Left lobe of liver (tissue), 2 donors: ENCODE measurements around the gene ACOT8. TPM values are rescaled to one million over a fixed set of nuclear protein-coding genes. Genes with fewer than 3 reads are reported as not detected.
"Not testable (repeated sequence)": the region's sequence is repeated elsewhere in the genome, so short reads cannot be mapped to it uniquely, and the experiment has no call there.

ENCODE experiments used
- ATAC-seq: fragments of 200-7000 bp; cut with Tn5 transposase; one replicate; pipeline ENCODE4 v1.9.1; 2020; ENCODE audit warnings: mild to moderate bottlenecking, moderate library complexity
- DNase-seq: peaks from one replicate; pipeline ENCODE4 v3.0.0-alpha.2; 2020; ENCODE audit warnings: low spot score
- total RNA-seq: library from RNA; stranded (reverse); gene quantifications from one replicate; pipeline ENCODE4 v1.2.1, GENCODE V29; 2021
- donor health status: DM: no; HTN: no; CAD: no; lungs with moderate emphysema.
- donor health status: DM: no; HTN: yes; CAD: no.

ACOT8 gene
- total RNA-seq, 1 donor from 2014 or later = 17.5 TPM

DNA sequence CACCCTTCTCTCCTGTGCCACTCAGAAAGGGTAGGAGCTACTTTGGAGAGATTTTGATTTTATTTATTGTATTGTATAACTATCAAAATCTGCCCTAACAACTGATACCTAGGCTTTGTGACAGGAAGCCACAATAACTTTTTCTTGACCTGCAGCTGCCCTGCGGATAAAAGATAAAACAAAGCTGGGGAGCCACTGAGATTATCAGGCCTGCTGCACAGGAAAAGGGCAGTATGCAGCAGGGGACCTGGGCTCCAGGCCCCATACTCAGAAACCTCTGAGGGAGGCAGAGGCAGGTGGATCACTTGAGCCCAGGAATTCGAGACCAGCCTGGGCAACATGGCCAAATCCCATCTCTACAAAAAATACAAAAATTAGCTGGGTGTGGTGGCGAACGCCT is 24.6 kb downstream of the ACOT8 start:
- DNase-seq = no peak

DNA sequence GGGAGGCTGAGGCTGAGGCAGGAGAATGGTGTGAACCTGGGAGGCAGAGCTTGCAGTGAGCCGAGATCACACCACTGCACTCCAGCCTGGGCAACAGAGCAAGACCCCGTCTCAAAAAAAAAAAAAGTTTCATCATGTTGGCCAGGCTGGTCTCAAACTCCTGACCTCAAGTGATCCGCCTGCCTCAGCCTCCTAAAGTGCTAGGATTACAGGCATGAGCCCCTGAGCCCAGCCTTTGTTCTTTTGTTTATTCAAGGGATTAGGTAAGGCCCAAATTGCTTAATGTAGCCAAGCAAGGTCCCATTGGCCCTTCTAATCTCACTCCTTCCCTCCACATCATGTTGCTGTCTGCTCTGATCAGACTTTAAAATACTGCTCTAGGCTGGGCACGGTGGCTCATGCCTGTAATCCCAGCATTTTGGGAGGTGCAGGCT is 27.5 kb downstream of the ACOT8 start:
- not testable (repeated sequence) for ATAC-seq

More for the DNA sequence above, 24.6 kb downstream of the ACOT8 start:
- no peak for ATAC-seq

DNA sequence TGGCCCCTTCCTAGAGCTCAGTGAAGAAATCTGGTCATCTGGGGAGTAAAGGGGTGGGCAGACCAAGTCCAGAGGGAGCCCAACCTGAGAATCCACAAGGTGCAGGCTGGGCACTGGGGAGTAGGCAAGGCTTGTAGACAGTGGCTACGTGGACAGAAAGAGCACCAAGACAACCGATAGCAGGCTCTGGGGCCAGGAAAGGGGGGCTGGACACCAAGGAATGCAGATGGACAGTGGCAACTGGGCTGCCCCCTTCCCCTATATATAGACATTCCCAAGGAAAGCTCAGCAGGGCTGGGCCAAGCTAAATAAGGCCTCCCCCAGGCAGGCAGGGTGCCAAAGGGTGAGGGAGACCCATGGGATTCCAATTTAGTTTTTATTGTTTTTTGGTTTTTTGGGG is 28.6 kb downstream of the ACOT8 start:
- ATAC-seq = no peak

More for the DNA sequence above, 27.5 kb downstream of the ACOT8 start:
- not testable (repeated sequence) for DNase-seq

DNA sequence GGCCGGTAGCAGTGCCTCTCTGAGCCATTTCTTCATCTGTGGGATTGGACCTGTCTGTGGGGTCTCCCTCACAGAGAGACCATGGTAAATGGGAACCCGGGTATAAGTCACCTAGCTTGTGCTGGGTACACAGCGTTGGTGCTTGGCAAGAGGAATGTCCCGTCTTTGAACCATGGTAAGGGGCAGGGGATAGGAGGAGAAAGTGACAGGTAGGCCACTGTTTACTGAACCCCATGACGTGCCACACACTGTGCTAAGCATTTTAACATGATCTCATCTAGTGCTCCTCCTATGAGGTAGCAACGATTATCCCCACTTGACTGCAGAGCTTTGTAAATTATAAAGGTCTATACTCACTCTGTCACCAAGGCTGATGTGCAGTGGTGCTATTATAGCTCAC is 29.5 kb downstream of the ACOT8 start:
- DNase-seq = no peak
- no peak for ATAC-seq

More for the DNA sequence above, 28.6 kb downstream of the ACOT8 start:
- DNase-seq = no peak

DNA sequence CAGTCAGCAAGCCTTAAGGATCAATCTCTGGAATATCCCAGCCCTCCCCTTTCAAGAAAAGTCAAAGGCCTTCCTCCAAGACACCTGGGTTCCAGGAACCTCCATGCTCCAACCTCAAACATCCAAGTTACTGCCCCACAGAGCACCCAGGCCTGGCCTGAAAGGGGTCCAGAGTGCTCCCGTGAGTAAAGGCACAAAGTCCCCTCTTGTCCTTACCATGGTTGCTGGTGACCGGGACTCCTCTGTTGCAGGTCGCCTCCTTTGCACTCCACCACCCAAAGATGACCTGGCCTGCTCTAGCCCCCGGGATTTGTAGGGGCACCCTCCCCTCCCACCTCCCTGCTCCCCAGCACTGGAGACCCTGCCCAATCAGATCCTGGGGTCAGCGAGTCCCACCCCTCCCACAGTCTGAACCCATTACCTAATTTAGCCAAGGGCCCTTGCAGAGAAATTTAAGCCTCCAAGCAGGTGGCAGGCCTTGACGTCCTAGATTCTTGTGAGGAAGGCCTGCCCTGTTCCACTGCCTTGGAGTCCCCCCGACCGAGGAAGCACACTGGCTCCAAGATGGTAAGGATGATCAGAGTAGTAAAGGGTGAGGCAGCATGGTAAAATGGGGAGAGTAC is 30.1 kb downstream of the ACOT8 start, which contains the start of gene TNNC2:
TNNC2 (minus strand) TSS at position 283 of the 623 bp plus-strand sequence; CDS start at position 219, 64 bp downstream.
- no peak for DNase-seq
- ATAC-seq = no peak

DNA sequence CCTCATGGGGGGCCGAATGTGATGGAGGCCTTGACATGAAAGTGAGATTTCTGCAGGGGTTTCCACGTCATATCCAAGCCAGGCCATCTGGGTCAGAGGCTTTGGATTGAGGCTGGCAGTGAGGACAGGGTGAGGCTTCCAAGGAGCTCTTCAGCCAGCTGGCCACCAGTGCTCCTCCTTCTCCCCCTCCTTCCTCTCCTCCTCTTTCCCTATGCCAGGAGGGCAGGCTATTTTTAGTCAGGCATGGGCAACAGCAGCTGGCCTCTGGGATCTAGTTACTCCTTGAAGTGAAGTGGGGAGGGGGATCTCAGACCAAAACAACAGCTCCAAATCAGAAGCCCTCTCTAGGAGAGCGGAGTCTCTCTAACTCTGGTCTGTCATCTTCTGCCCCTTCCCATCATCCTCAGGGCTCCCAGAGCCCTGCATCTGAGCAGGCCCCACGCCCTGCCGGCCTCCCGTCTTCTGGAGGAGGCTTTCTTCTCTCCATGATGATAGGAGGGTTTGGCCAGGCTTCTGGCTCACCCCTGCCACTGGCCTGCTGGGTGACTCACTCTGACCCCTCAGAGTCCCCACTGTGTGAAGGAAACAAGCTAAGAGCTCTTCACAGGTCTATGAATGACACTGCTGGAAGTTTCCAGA is 30.7 kb downstream of the ACOT8 start:
- no peak for DNase-seq
- no peak for ATAC-seq

DNA sequence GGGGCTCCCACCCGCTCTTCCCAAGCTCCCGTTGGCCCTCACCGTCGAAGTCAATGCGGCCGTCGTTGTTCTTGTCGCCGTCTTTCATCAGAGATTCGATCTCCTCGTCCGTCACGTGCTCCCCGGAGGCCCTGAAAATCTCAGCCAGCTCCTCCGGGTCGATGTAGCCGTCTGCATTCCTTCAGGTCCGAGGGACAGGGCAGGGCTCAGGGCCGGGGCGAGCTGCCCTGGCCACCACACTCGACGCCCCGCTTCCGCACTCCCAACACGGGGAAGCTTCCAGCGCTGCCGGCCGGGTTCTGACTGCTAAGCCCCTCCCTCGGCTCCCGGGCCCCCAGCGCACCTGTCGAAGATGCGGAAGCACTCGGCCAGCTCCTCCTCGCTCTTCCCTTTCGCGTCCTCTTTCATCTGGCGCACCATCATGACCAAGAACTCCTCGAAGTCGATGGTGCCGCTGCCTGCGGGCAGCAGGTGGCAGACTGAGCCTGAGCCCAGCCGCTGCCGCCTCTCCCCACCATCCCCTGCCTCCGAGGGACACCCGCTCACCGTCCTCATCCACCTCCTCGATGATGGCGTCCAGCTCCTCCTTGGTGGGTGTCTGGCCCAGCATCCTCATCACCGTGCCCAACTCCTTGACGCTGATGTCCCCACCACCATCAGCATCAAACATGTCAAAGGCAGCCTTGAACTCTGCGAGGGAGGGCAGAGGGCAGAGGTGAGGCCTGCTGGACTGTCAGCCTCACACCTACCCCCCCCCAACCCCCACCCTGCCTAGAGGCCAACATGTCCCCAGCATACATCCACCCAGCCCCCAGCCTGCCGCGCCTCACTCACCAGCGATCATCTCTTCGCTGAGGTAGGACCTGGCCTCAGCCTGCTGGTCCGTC is 33.0 kb downstream of the ACOT8 start:
- ATAC-seq (peak; percentile 89), DNase-seq (no peak)

DNA sequence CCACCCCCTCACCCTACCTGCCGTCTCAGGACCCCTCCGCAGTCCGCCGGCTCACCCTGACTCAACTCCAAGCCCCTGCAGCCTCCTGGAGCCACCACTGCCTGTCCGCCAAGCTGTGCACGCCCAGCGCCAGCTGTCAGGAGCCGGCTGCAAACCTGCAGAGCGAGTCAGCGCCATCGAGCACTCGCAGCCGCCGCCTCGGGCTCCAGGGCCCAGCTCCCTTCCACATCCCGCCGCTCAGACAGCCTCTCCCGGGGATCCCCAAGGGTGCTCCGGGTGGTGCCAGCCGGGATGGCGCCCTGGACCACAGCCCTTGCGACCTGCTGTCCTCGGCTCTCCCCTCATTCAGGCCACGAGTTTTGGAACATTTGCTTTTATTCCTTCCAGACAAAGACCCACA is 34.3 kb downstream of the ACOT8 start:
- DNase-seq = no peak
- no peak for ATAC-seq

DNA sequence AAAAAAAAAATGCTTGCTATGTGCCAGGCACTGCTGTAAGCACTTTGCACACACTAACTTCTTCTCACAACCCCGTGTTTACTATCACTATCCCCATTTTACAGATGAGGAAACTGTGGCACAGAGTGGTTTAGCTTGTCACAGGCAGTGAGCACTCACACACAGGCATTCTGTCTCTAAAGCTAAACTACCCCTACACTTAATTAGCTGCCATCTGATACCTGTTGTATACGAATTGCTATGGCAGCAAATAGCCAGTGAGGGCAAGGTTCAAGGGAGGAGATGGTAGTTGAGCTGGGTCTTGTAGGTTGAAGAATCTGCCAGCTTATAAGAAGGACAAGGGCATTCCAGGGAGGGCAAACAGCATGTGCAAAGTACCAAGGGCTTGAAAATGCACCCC is 35.2 kb downstream of the ACOT8 start:
- ATAC-seq (no peak), DNase-seq (no peak)

DNA sequence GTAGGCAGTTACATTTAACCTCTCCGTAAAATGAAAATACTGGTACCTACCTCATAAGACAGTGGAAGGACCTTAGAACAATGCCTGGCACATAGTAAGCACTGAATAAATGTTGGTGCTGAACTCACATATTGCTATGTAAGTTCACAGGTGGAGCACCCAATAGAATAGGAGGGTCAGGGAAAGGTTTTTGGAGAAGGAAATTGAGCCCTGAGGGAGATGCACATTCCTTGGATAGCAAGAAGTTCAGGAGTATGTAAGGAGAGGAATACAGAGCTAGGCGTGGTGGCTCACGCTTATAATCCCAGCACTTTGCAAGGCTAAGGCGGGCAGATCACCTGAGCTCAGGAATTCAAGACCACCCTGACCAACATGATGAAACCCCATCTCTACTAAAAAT is 37.7 kb downstream of the ACOT8 start:
- ATAC-seq (no peak), DNase-seq (no peak)

DNA sequence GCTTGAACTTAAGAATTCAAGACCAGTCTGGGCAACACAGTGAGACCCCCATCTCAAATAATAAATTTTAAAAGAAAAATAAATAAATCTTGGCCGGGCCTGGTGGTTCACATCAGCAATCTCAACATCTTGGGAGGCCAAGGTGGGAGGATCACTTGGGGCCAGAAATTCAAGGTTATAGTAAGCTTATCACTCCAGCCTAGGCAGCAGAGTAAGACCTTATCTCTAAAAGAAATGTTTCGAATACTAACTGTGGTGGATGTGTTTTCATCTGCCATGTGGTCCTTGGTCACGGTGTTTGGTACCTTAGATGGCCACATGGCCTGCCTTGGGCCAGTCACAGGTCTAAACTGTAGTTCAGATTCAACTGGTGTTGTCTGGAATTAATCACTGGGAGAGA is 39.0 kb downstream of the ACOT8 start:
- DNase-seq (no peak), ATAC-seq (no peak)

DNA sequence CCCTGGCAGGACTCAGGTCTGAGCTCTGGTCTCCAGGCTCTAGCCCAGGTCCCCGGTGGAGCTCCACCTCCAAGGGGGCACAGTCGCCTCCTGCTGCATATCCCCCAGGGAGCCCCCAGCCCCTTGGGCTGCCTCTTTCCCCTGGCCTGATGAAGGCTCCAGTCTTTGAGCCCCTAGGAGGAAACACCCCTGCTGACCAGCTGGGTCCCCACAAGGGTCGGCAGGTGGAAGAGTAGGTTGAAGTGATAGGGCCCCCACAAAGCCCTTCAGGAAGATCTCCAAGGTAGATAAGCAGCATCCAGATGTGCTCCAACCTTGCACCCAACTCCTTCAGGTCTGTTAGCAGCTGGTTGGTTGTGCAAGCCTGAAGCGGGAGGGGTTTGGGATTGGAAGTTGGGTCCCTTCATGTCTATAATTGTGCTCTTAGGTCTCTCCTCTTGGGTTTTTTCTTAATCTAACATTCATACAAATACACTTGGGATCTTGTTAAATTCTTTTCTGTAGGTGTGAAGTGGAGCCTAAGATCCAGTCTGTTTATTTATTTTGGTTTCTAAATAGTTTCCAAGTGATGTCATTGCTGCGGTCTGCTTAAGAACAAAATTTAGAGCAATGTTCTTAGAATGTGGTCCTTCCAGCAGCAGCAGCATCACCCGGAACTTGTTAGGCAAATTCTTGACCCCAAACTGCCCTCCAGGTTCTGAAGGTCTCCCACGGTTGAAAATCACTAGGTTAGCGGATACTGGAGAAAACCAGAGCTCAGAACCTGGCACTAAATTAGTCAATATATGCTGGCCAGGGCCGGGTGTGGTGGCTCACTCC is 39.6 kb downstream of the ACOT8 start:
- ATAC-seq (no peak), DNase-seq (no peak)

DNA sequence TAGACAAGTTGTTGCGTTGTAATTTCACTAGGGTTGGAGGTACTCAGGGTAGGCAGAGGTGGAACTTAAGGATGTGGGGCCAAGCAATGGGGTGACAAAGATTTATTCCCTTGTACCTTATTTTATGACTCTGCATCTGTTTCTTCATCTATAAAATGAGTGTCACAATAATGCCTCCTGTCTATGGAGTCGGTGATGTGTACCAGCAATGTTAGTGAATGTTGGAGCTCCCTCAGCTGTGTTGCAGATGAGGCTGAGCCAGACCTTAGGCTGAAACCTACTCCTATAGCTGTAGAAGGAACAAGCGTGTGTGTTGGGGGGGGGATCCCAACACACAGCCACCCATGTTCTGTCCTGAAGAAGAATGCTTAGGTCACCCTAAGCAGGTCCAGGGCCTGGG is 40.2 kb downstream of the ACOT8 start:
- ATAC-seq = no peak

DNA sequence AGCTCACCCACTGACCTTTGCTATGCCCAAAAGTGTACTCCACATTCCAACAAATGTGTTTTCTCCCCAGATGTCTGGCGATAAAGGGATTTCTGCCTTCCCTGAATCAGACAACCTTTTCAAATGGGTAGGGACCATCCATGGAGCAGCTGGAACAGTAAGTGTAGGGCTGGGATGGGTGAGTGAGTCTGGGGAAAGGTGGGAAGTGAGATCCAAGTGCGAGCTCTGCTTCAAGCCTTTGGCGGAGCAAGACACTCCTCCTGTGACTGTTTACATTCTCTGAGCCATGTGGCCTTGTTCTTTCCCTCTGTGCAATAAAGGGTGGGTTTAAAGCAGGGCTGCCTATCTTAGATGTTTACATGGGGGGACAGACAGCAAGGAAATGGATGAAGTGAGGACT is 42.9 kb downstream of the ACOT8 start:
- DNase-seq (no peak), ATAC-seq (no peak)

More for the DNA sequence above, 40.2 kb downstream of the ACOT8 start:
- no peak for DNase-seq

DNA sequence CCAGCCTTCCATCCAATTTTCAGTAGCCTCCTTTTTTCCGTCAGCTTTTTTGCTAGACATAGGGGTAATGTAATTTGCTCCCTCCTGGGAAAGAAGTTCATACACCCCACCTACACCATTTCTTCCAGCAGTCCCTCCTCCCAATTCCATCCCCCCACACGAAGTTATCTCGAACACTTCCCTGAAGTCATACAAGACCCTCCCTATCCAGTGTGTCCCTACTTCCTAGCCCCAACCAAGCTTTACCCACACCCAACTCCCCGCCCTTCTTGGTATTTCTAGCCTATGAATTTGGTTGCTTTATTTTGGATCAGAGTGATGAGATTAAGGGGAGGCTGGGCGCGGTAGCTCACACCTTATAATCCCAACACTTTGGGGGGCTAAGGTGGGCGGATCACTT is 43.7 kb downstream of the ACOT8 start:
- ATAC-seq = no peak
- DNase-seq = no peak

DNA sequence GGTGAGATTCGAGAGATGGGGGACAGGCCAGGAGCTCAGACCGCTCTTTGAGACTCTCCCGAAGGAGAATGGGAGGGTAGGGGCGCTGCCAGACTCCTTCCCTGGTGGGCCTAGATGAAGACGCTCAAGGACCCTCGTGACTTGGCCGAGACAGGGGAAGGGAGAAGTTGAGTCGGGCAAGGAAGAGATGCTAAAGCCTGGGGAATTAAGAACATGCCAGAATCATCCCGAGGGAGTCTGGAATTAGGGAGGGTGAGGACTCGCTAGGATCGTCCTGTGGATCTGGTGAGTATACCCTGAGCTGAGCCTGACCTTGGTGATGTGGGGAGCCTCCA is 44.2 kb downstream of the ACOT8 start:
- ATAC-seq (no peak), DNase-seq (no peak)

DNA sequence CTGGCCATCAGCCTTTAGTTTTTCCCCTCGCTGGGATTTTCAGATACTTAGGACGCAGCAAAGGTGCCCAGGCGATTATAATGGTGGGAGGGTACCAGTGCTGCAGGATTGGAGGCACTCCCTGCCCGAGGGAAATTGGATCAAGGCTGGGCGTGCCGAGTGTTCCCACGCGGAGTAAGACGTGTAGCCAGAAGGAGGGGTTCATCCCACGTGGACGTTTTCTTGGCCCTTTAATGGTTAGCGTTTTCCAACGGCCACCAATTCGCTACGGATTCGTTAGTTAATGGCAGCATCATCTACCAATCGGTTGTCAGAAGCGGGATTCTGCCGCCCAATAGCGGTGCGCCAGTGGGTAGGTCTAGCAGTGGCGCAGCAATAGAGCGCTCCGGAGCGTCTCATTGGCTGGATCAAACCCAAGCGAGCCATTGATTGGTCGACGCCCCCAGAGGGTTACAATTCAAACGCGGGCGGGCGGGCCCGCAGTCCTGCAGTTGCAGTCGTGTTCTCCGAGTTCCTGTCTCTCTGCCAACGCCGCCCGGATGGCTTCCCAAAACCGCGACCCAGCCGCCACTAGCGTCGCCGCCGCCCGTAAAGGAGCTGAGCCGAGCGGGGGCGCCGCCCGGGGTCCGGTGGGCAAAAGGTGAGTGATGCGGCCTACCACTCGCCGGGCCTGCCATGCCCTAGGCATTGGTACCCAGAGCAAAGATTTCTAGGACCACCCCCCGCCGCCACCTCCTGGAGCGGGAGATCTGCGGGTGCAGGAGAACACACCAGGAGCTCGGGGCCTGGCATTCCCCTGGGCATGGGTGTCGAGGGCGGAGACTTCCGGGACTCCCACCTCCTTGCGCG is 44.8 kb downstream of the ACOT8 start, which contains the start of gene UBE2C:
UBE2C (plus strand) TSS at position 488 of the 849 bp plus-strand sequence; CDS start at position 540, 52 bp downstream.
- ATAC-seq = peak; percentile 97
- DNase-seq = peak; percentile 96

DNA sequence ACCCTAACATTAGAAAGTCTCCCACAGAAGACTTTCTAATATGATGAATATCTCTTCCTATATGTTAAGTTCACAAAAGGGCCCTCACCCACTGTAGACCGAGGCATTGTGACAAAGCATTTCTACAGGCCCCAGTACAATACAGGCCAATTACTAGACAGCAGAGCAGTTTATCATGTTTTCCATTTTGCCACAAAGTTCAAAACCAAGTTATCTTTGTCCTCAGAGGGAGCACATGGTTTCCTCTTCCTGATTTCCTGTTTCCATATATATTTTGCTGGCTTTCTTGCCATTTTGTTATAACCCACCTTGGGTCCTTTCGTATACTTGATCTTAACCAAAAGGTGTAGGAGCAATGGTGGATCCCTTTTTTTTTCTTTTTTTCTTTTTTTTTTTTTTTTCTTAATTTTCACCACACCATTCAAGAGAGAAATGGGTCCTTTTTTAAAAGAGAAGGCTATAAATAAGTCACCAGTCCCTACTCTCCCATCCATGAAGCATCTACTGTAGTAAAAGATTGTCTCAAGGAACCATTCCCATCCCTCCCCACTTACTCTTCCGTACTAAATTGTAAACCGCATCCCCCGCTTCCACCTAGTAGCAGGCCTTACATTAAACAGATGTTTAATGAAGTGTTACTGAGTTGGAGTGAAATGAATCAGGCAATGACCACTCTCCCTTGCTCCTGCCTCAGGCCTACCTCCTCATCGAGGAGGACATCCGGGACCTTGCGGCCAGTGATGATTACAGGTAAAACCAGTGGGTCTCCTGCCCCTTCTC is 46.8 kb downstream of the ACOT8 start:
- ATAC-seq = no peak
- no peak for DNase-seq

DNA sequence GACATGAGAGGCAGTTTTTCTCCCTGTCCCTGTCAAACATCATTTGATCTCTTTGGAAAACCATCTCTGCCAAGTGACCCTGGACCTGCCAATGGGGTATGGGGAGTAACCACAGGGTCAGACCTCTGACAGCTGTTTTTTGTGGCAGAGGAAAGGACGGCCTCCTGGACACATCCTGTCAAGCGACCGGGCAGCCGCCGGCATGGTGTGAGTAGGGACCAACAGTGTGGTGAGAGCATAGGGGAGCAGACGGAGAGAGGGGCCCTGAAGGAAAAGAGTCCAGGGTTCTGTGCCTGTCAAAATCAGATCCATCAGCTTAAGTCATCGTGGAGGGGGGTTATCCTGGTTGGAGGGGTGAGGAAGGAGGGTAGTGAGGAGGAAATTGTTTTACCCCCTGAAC is 55.3 kb downstream of the ACOT8 start:
- DNase-seq = no peak
- ATAC-seq = no peak
